Activated CD4-positive, alpha-beta memory T cell treated with anti-CD3 and anti-CD28 coated beads for 36 hours (primary cell): ENCODE measurements around the gene ACOT6. TPM values are rescaled to one million over a fixed set of nuclear protein-coding genes. Genes with fewer than 3 reads are reported as not detected.
"Not testable (repeated sequence)": the region's sequence is repeated elsewhere in the genome, so short reads cannot be mapped to it uniquely, and the experiment has no call there.

ENCODE experiments used
- CTCF ChIA-PET: fragments of 350-600 bp; sonication (Branson Sonifier 250); formaldehyde crosslinking; loops from one replicate; lab custom pipeline; 2021; ENCODE audit warnings: antibody characterized with exemption, inconsistent platforms; lab: Charles Lee
- POLR2A ChIA-PET: fragments of 350-600 bp; sonication (Branson Sonifier 250); formaldehyde crosslinking; loops from one replicate; lab custom pipeline; 2021; ENCODE audit warnings: antibody characterized with exemption; lab: Charles Lee
- DNase-seq: peaks from one replicate; pipeline ENCODE4 v3.0.0-alpha.2; 2020
- H3K27ac Mint-ChIP-seq: one replicate; pipeline ENCODE4 v1.8.0; 2021; ENCODE audit warnings: mixed read lengths
- H3K27me3 Mint-ChIP-seq: one replicate; pipeline ENCODE4 v1.8.0; 2021; ENCODE audit warnings: mixed read lengths
- H3K36me3 Mint-ChIP-seq: one replicate; pipeline ENCODE4 v1.8.0; 2021; ENCODE audit warnings: mixed read lengths
- H3K4me1 Mint-ChIP-seq: one replicate; pipeline ENCODE4 v1.8.0; 2021; ENCODE audit warnings: low read depth, mixed read lengths
- H3K4me3 Mint-ChIP-seq: one replicate; pipeline ENCODE4 v1.8.0; 2021; ENCODE audit warnings: mild to moderate bottlenecking, mixed read lengths
- H3K9me3 Mint-ChIP-seq: one replicate; pipeline ENCODE4 v1.8.0; 2021; ENCODE audit warnings: mixed read lengths
- intact Hi-C: fragments of 100-400 bp; cut with micrococcal nuclease; formaldehyde crosslinking; loops from one replicate; pipeline ENCODE4 v1.15.1; 2023
- total RNA-seq, 2 experiments: library from RNA; stranded (reverse); gene quantifications; one replicate each; pipeline ENCODE4 v1.2.3, GENCODE V29; 2021

ACOT6 gene, protein sequence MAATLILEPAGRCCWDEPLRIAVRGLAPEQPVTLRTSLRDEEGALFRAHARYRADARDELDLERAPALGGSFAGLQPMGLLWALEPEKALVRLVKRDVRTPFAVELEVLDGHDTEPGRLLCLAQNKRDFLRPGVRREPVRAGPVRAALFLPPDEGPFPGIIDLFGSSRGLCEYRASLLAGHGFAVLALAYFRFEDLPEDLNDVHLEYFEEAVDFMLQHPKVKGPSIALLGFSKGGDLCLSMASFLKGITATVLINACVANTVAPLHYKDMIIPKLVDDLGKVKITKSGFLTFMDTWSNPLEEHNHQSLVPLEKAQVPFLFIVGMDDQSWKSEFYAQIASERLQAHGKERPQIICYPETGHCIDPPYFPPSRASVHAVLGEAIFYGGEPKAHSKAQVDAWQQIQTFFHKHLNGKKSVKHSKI
- total RNA-seq: not detected

DNA sequence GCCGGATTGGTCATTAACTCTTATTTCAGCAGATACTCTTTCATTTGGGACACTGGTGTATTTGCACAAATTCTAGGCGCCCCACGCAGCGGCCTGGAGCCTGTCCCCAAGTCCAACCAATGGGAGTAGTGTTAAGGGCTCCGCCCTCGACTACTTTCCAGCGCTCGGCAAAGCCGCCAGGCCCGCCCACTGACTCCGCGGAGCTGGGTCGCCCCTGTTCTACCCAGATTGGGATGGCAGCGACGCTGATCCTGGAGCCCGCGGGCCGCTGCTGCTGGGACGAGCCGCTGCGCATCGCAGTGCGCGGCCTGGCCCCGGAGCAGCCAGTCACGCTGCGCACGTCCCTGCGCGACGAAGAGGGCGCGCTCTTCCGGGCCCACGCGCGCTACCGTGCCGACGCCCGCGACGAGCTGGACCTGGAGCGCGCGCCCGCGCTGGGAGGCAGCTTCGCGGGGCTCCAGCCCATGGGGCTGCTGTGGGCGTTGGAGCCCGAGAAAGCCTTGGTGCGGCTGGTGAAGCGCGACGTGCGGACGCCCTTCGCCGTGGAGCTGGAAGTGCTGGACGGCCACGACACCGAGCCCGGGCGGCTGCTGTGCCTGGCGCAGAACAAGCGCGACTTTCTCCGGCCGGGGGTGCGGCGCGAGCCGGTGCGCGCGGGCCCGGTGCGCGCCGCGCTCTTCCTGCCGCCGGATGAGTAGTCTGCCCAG is at the start of gene ACOT6:
Gene ACOT6, plus strand, starts transcription at position 179 of the 707 bp plus-strand sequence. Its CDS starts 55 bp downstream, at position 234.
- peaks cover 1% of the 10 kb centered on the region for H3K27me3 Mint-ChIP-seq
- ChIA-PET CTCF (interaction anchor here (0.7 to 2.2 kb wide), 8 partner anchors 15 to 255 kb away, joined by 3 to 10 read pairs (median 4); partner anchors contain the start of gene ACOT4), POLR2A (interaction anchor here (0.6 to 1.5 kb wide), 7 partner anchors 32 to 472 kb away, joined by 3 to 7 read pairs (median 3); partner anchors contain the start of genes ACOT2, ALDH6A1, DNAL1 and LIN52)
- no peaks in the 10 kb centered on the region for H3K9me3 Mint-ChIP-seq
- intact Hi-C loops: no loop called here
- peak within 1 kb of the TSS; percentile 71 for H3K4me3 Mint-ChIP-seq
- peaks cover 3% of the 10 kb centered on the region for H3K4me1 Mint-ChIP-seq
- H3K36me3 Mint-ChIP-seq: no peaks in the 10 kb centered on the region
- peak; percentile 72 for DNase-seq
- H3K27ac Mint-ChIP-seq: no peak within 1 kb of the TSS

- H3K27me3 Mint-ChIP-seq, POLR2A ChIA-PET, H3K27ac Mint-ChIP-seq, intact Hi-C loops, DNase-seq, H3K4me3 Mint-ChIP-seq: not testable (repeated sequence)
- H3K4me1 Mint-ChIP-seq: peaks cover 22% of the 10 kb centered on the region
- H3K9me3 Mint-ChIP-seq: peaks cover 12% of the 10 kb centered on the region
- peaks cover 25% of the 10 kb centered on the region for H3K36me3 Mint-ChIP-seq
- CTCF ChIA-PET: interaction anchor here (0.6 kb wide), 1 partner anchor 41 kb away, joined by 3 read pairs; no protein-coding TSS in a partner anchor
Observed at GRCh38 chr14:73562696-73563095, 49.6 kb upstream of the ACOT6 start.

DNA sequence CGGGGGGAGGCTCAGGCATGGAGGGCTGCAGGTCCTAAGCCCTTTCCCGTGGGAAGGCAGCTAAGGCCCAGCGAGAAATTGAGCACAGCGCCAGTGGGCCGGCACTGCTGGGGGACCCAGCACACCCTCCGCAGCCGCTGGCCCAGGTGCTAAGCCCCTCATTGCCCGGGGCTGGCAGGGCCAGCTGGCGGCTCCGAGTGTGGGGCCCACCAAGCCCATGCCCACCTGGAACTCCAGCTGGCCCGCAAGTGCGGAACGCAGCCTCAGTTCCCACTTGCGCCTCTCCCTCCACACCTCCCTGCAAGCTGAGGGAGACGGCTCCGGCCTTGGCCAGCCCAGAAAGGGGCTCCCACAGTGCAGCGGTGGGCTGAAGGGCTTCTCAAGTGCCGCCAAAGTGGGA is 45.9 kb upstream of the ACOT6 start:
- H3K27ac Mint-ChIP-seq, intact Hi-C loops, DNase-seq, H3K27me3 Mint-ChIP-seq, H3K4me3 Mint-ChIP-seq: not testable (repeated sequence)
- Mint-ChIP-seq H3K9me3 (peaks cover 12% of the 10 kb centered on the region), H3K4me1 (peaks cover 38% of the 10 kb centered on the region), H3K36me3 (peaks cover 28% of the 10 kb centered on the region)
- CTCF ChIA-PET: interaction anchor here (7.4 kb wide), 1 partner anchor 56 kb away, joined by 115 read pairs; no protein-coding TSS in a partner anchor
- POLR2A ChIA-PET: interaction anchor here (1.1 kb wide), 1 partner anchor 71 kb away, joined by 3 read pairs; no protein-coding TSS in a partner anchor

GRCh38 chr14:73566935-73567334 is 45.4 kb upstream of the ACOT6 start:
- Mint-ChIP-seq H3K4me1 (peaks cover 38% of the 10 kb centered on the region), H3K36me3 (peaks cover 28% of the 10 kb centered on the region), H3K4me3 (peak overlapping the region; percentile 84)
- H3K9me3 Mint-ChIP-seq, H3K27me3 Mint-ChIP-seq, H3K27ac Mint-ChIP-seq, DNase-seq, intact Hi-C loops: not testable (repeated sequence)
- POLR2A ChIA-PET: interaction anchor here (0.9 to 1.1 kb wide), 3 partner anchors 72 to 457 kb away, joined by 3 to 4 read pairs (median 3); no protein-coding TSS in a partner anchor
- CTCF ChIA-PET: interaction anchor here (0.8 to 7.4 kb wide), 3 partner anchors 45 to 66 kb away, joined by 3 to 115 read pairs (median 3); no protein-coding TSS in a partner anchor

DNA sequence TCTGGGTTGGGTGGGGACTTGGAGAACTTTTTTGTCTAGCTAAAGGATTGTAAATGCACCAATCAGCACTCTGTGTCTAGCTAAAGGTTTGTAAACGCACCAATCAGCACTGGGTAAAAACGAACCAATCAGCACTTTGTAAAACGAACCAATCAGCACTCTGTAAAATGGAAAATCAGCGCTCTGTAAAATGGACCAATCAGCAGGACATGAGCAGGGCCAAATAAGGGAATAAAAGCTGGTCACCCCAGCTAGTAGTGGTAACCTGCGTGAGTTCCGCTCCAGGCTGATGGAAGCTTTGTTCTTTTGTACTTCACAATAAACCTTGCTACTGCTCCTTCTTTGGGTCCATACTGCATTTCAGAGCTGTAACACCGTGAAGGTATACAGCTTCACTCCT is 45.0 kb upstream of the ACOT6 start:
- H3K27me3 Mint-ChIP-seq: no peaks in the 10 kb centered on the region
- CTCF ChIA-PET: interaction anchor here (0.8 to 7.4 kb wide), 4 partner anchors 46 to 66 kb away, joined by 3 to 115 read pairs (median 4); no protein-coding TSS in a partner anchor
- H3K4me3 Mint-ChIP-seq: peak overlapping the region; percentile 84
- H3K9me3 Mint-ChIP-seq: peaks cover 5% of the 10 kb centered on the region
- DNase-seq: no peak
- H3K4me1 Mint-ChIP-seq: peaks cover 38% of the 10 kb centered on the region
- intact Hi-C loops: no loop called here
- H3K36me3 Mint-ChIP-seq: peaks cover 28% of the 10 kb centered on the region
- H3K27ac Mint-ChIP-seq: no peak overlapping the region
- POLR2A ChIA-PET: interaction anchor here (0.9 to 1.1 kb wide), 4 partner anchors 45 to 457 kb away, joined by 3 to 5 read pairs (median 4); partner anchors contain the start of gene ACOT6

GRCh38 chr14:73567951-73568885 is 44.1 kb upstream of the ACOT6 start:
- Mint-ChIP-seq H3K9me3 (no peaks in the 10 kb centered on the region), H3K36me3 (peaks cover 23% of the 10 kb centered on the region), H3K27me3 (no peaks in the 10 kb centered on the region), H3K27ac (peak overlapping the region; percentile 99), H3K4me1 (peaks cover 41% of the 10 kb centered on the region), H3K4me3 (peak overlapping the region; percentile 84)
- ChIA-PET CTCF (interaction anchor here (1.0 to 7.4 kb wide), 6 partner anchors 58 to 382 kb away, joined by 3 to 115 read pairs (median 4); partner anchors contain the start of genes COQ6 and FAM161B), POLR2A (interaction anchor here (0.6 to 2.2 kb wide), 19 partner anchors 15 to 510 kb away, joined by 3 to 22 read pairs (median 4); partner anchors contain the start of genes ACOT4, ACOT6, NUMB and RBM25)
- intact Hi-C loops: loop anchor here (2.0 kb wide), 1 partner anchor 65 kb away; no protein-coding TSS in a partner anchor
- DNase-seq: peak; percentile 58

GRCh38 chr14:73568886-73569184 is 43.5 kb upstream of the ACOT6 start:
- H3K9me3 Mint-ChIP-seq, DNase-seq, H3K27me3 Mint-ChIP-seq: not testable (repeated sequence)
- Mint-ChIP-seq H3K36me3 (peaks cover 23% of the 10 kb centered on the region), H3K4me3 (peak overlapping the region; percentile 84), H3K4me1 (peaks cover 45% of the 10 kb centered on the region), H3K27ac (peak overlapping the region; percentile 99)
- intact Hi-C loops: loop anchor here (1.0 to 2.0 kb wide), 3 partner anchors 64 to 144 kb away; no protein-coding TSS in a partner anchor
- CTCF ChIA-PET: interaction anchor here (1.0 to 7.4 kb wide), 6 partner anchors 47 to 381 kb away, joined by 3 to 115 read pairs (median 8); partner anchors contain the start of genes COQ6 and FAM161B
- POLR2A ChIA-PET: interaction anchor here (0.6 to 2.2 kb wide), 16 partner anchors 15 to 510 kb away, joined by 3 to 22 read pairs (median 4); partner anchors contain the start of genes ACOT4, NUMB, RBM25 and RIOX1

- DNase-seq: peak; percentile 91
- ChIA-PET POLR2A (interaction anchor here (0.6 to 2.2 kb wide), 19 partner anchors 14 to 511 kb away, joined by 3 to 22 read pairs (median 4); partner anchors contain the start of genes ACOT4, NUMB, PNMA1 and RBM25), CTCF (interaction anchor here (0.7 to 7.4 kb wide), 11 partner anchors 18 to 774 kb away, joined by 3 to 115 read pairs (median 5); partner anchors contain the start of genes COQ6, FAM161B and NUMB)
- peaks cover 25% of the 10 kb centered on the region for H3K36me3 Mint-ChIP-seq
- peak within 1 kb of the TSS; percentile 84 for H3K4me3 Mint-ChIP-seq
- not testable (repeated sequence) for H3K9me3 Mint-ChIP-seq, H3K27me3 Mint-ChIP-seq
- H3K4me1 Mint-ChIP-seq: peaks cover 45% of the 10 kb centered on the region
- intact Hi-C loops: loop anchor here (1.0 to 2.0 kb wide), 3 partner anchors 63 to 144 kb away; no protein-coding TSS in a partner anchor
- peak within 1 kb of the TSS; percentile 99 for H3K27ac Mint-ChIP-seq
Observed at GRCh38 chr14:73569185-73569958, 42.9 kb upstream of the ACOT6 start, which contains the start of gene ACOT2. Gene ACOT2, plus strand, starts transcription at chr14:73569213. Its CDS starts 28 bp downstream, at chr14:73569241.

DNA sequence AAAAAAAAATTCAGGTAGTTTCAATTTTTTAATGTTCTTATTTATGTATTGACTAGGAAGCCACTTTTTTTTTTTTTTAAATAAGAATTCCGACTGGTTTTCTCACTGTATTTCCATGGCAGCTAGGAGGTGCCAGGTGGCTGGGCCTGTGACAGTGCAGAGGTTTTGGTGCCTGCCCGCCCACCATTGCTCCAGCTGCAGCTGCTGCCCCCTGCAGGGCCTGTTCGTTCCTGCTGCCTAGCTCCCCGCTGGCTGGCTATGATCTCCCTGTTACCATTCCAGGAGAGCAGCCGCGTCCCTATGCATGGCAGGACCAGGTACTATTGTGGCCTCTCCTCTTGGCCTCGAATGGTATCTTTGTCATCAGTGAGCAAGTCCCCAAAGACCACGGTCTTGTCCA is 41.4 kb upstream of the ACOT6 start:
- H3K9me3 Mint-ChIP-seq, H3K27ac Mint-ChIP-seq, intact Hi-C loops, H3K27me3 Mint-ChIP-seq, H3K4me3 Mint-ChIP-seq: not testable (repeated sequence)
- peaks cover 34% of the 10 kb centered on the region for H3K4me1 Mint-ChIP-seq
- POLR2A ChIA-PET: interaction anchor here (1.5 to 2.2 kb wide), 3 partner anchors 56 to 143 kb away, joined by 6 to 22 read pairs (median 6); partner anchors contain the start of genes PNMA1 and RIOX1
- peak; percentile 81 for DNase-seq
- CTCF ChIA-PET: interaction anchor here (0.5 to 7.4 kb wide), 17 partner anchors 10 to 192 kb away, joined by 3 to 115 read pairs (median 5); partner anchors contain the start of genes ACOT6, NUMB and RIOX1
- H3K36me3 Mint-ChIP-seq: peaks cover 16% of the 10 kb centered on the region
